ENCODE results near the gene ITIH6.

DNA sequence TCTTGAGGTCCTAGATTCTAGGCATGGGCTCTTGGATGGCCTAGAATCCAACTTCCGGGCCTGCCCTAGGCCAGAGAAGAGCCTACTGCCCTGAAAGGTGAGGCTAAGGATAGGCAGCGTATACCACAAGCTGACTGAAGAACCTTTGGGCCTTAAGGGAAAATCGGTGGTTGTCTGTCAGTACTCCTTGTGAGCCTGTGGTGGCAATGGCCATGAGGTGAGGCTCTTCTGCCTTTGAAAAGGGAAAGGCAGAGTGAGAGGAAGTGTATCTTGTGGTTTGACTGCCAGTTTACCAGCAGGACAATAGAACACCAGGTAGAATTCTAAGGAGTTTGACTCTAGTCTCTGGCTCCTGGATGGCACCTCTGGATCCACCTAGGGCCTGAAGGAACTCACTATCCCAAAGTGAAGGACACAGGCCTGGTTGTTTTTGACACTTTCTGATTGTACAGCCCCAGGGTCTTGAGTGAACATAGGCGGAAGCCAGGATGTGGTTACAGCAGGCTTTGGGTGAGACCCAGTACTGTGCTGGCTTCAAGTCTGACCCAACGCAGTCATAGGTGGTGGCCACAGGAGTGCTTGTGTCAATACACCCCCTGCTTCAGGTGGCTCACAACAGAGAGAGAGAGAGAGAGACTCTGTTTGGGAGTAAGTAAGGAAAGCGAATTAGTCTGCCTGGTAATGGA lies 20.9 kb downstream of the ITIH6 start:
- TF ChIP-seq, protein P1, sequence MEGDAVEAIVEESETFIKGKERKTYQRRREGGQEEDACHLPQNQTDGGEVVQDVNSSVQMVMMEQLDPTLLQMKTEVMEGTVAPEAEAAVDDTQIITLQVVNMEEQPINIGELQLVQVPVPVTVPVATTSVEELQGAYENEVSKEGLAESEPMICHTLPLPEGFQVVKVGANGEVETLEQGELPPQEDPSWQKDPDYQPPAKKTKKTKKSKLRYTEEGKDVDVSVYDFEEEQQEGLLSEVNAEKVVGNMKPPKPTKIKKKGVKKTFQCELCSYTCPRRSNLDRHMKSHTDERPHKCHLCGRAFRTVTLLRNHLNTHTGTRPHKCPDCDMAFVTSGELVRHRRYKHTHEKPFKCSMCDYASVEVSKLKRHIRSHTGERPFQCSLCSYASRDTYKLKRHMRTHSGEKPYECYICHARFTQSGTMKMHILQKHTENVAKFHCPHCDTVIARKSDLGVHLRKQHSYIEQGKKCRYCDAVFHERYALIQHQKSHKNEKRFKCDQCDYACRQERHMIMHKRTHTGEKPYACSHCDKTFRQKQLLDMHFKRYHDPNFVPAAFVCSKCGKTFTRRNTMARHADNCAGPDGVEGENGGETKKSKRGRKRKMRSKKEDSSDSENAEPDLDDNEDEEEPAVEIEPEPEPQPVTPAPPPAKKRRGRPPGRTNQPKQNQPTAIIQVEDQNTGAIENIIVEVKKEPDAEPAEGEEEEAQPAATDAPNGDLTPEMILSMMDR (conservative IDR thresholded peaks at IDR 0.05): no peak
- no peak for TF ChIP-seq ZFX (IDR thresholded peaks at IDR 0.05)

Data from C4-2B (cell line).